ENCODE data around the gene COX18.
A peak's percentile ranks its signal among the peaks of the same experiment; 100 is the strongest.

Gene COX18, protein sequence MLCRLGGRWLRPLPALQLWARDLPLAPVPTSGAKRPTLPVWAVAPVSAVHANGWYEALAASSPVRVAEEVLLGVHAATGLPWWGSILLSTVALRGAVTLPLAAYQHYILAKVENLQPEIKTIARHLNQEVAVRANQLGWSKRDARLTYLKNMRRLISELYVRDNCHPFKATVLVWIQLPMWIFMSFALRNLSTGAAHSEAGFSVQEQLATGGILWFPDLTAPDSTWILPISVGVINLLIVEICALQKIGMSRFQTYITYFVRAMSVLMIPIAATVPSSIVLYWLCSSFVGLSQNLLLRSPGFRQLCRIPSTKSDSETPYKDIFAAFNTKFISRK

DNA sequence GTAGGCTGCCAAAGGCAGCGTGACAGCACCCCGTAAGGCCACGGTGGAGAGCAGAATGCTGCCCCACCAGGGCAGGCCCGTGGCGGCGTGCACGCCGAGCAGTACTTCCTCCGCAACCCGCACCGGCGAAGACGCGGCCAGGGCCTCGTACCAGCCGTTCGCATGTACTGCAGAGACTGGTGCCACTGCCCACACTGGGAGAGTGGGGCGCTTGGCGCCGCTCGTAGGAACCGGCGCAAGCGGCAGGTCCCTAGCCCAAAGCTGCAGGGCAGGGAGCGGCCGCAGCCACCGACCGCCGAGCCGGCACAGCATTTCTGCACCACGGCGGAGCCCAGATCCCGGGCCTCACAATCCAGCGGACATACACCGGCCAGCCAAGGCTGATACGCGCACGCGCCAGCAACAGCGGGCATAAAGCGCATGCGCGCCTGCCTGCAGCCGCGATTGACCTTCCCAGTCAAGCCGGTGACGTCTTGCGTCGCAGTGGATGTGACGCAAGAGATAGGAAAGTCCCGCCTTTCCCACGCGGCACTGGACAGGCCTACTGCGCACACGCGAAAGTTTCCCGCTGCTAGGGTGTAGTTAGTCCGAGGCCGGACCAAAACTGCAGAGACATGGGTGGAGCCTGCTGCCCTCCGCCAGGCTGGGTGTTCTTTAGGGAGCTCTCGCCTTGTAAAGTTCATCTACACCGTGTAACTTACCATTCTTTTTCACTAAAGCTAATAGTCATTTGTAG is at the start of gene COX18:
Gene COX18, minus strand, starts transcription at position 379 of the 736 bp plus-strand sequence. Its CDS starts 67 bp downstream, at position 312.
- TF ChIP-seq GLIS3 (CRISPR knock-in tag; IDR thresholded peaks at IDR 0.05) (no peak), ZFP30 (CRISPR knock-in tag; IDR thresholded peaks at IDR 0.05) (no peak), BACH2 (CRISPR knock-in tag; IDR thresholded peaks at IDR 0.05; ENCODE audit: borderline replicate concordance) (no peak), RARB (CRISPR knock-in tag; IDR thresholded peaks at IDR 0.05) (no peak), TCF4 (CRISPR knock-in tag; IDR thresholded peaks at IDR 0.05; ENCODE audit: borderline replicate concordance) (no peak), ZNF70 (CRISPR knock-in tag; IDR thresholded peaks at IDR 0.05) (no peak), ZFP3 (CRISPR knock-in tag; IDR thresholded peaks at IDR 0.05) (no peak), CREB5 (CRISPR knock-in tag; IDR thresholded peaks at IDR 0.05; ENCODE audit: low read depth) (no peak)
- peak; percentile 93 for ATAC-seq

DNA sequence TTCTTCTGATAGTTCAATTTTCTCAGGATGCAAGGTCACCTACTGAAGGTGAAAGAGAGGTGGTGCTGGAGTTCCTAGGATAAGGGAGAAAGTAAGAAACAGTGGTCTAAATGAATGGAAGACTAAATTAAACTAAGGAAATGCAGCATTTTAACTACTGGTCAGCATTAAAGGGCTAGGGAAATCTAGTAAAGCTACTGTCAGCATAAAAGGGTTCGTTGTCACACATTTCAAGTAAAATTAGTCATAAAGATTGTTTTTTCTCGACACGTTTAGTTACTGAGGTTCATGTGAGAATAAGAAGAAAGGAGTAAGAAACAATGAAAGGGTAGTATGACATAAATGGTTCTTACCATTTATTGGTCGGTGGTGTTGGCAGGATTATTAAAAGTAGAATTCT is 40.0 kb upstream of the COX18 start:
- no peak for ATAC-seq
- no peak for TF ChIP-seq PATZ1 (CRISPR knock-in tag; IDR thresholded peaks at IDR 0.05; ENCODE audit: borderline replicate concordance)
- no peak for TF ChIP-seq CREB5 (CRISPR knock-in tag; IDR thresholded peaks at IDR 0.05; ENCODE audit: low read depth)
- no peak for TF ChIP-seq ZNF565 (CRISPR knock-in tag; conservative IDR thresholded peaks at IDR 0.05; ENCODE audit: low read depth)
- TF ChIP-seq ZNF8 (CRISPR knock-in tag; IDR thresholded peaks at IDR 0.05) = no peak
- TF ChIP-seq SNAI2 (CRISPR knock-in tag; IDR thresholded peaks at IDR 0.05) = no peak
- TF ChIP-seq ZFP30 (CRISPR knock-in tag; IDR thresholded peaks at IDR 0.05) = no peak
- TF ChIP-seq, protein P1, sequence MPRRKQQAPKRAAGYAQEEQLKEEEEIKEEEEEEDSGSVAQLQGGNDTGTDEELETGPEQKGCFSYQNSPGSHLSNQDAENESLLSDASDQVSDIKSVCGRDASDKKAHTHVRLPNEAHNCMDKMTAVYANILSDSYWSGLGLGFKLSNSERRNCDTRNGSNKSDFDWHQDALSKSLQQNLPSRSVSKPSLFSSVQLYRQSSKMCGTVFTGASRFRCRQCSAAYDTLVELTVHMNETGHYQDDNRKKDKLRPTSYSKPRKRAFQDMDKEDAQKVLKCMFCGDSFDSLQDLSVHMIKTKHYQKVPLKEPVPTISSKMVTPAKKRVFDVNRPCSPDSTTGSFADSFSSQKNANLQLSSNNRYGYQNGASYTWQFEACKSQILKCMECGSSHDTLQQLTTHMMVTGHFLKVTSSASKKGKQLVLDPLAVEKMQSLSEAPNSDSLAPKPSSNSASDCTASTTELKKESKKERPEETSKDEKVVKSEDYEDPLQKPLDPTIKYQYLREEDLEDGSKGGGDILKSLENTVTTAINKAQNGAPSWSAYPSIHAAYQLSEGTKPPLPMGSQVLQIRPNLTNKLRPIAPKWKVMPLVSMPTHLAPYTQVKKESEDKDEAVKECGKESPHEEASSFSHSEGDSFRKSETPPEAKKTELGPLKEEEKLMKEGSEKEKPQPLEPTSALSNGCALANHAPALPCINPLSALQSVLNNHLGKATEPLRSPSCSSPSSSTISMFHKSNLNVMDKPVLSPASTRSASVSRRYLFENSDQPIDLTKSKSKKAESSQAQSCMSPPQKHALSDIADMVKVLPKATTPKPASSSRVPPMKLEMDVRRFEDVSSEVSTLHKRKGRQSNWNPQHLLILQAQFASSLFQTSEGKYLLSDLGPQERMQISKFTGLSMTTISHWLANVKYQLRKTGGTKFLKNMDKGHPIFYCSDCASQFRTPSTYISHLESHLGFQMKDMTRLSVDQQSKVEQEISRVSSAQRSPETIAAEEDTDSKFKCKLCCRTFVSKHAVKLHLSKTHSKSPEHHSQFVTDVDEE (CRISPR knock-in tag; IDR thresholded peaks at IDR 0.05) = no peak
- TF ChIP-seq, protein P2, sequence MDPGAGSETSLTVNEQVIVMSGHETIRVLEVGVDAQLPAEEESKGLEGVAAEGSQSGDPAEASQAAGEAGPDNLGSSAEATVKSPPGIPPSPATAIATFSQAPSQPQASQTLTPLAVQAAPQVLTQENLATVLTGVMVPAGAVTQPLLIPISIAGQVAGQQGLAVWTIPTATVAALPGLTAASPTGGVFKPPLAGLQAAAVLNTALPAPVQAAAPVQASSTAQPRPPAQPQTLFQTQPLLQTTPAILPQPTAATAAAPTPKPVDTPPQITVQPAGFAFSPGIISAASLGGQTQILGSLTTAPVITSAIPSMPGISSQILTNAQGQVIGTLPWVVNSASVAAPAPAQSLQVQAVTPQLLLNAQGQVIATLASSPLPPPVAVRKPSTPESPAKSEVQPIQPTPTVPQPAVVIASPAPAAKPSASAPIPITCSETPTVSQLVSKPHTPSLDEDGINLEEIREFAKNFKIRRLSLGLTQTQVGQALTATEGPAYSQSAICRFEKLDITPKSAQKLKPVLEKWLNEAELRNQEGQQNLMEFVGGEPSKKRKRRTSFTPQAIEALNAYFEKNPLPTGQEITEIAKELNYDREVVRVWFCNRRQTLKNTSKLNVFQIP (CRISPR knock-in tag; IDR thresholded peaks at IDR 0.05; ENCODE audit: borderline replicate concordance, low read depth) = no peak
- TF ChIP-seq CSRNP3 (CRISPR knock-in tag; IDR thresholded peaks at IDR 0.05) = no peak
- no peak for TF ChIP-seq TOX (CRISPR knock-in tag; IDR thresholded peaks at IDR 0.05; ENCODE audit: borderline replicate concordance)

GRCh38 chr4:73104695-73105094 is 35.2 kb upstream of the COX18 start:
- no peak for ATAC-seq
- TF ChIP-seq SNAI2 (CRISPR knock-in tag; IDR thresholded peaks at IDR 0.05) (no peak), ZC3H10 (CRISPR knock-in tag; IDR thresholded peaks at IDR 0.05) (no peak), CSDC2 (CRISPR knock-in tag; IDR thresholded peaks at IDR 0.05) (no peak), ZNF70 (CRISPR knock-in tag; IDR thresholded peaks at IDR 0.05) (no peak), CREB5 (CRISPR knock-in tag; IDR thresholded peaks at IDR 0.05; ENCODE audit: low read depth) (no peak), PATZ1 (CRISPR knock-in tag; IDR thresholded peaks at IDR 0.05; ENCODE audit: borderline replicate concordance) (no peak), ESRRG (CRISPR knock-in tag; IDR thresholded peaks at IDR 0.05) (no peak), TOX (CRISPR knock-in tag; IDR thresholded peaks at IDR 0.05; ENCODE audit: borderline replicate concordance) (no peak), ZFP30 (CRISPR knock-in tag; IDR thresholded peaks at IDR 0.05) (no peak), PPARA (CRISPR knock-in tag; IDR thresholded peaks at IDR 0.05; ENCODE audit: borderline replicate concordance) (no peak), BACH2 (CRISPR knock-in tag; IDR thresholded peaks at IDR 0.05; ENCODE audit: borderline replicate concordance) (no peak), ZNF8 (CRISPR knock-in tag; IDR thresholded peaks at IDR 0.05) (no peak), TCF4 (CRISPR knock-in tag; IDR thresholded peaks at IDR 0.05; ENCODE audit: borderline replicate concordance) (no peak), ARNTL (CRISPR knock-in tag; IDR thresholded peaks at IDR 0.05; ENCODE audit: borderline replicate concordance, low read depth) (no peak)

All from SK-N-SH treated with all-trans-retinoic acid at 6 μM for 48 hours (cell line).